ENCODE measurements around the gene CORO2A.

GRCh38 chr9:98159790-98160189 lies 32.6 kb downstream of the CORO2A start:
- TF ChIP-seq CTCF (IDR thresholded peaks at IDR 0.05) (no peak), POLR2A (IDR thresholded peaks at IDR 0.05) (no peak)

All from ovary (tissue), 3 donors.